NCI-H146 treated with DMSO at 0.1 percent for 48 hours (cell line): ENCODE results near the gene LACRT.

Experiments
- DNase-seq: peaks from one replicate; lab custom pipeline; 2025; ENCODE audit not compliant: unreplicated experiment; lab: John Stamatoyannopoulos, UW

LACRT gene

DNA sequence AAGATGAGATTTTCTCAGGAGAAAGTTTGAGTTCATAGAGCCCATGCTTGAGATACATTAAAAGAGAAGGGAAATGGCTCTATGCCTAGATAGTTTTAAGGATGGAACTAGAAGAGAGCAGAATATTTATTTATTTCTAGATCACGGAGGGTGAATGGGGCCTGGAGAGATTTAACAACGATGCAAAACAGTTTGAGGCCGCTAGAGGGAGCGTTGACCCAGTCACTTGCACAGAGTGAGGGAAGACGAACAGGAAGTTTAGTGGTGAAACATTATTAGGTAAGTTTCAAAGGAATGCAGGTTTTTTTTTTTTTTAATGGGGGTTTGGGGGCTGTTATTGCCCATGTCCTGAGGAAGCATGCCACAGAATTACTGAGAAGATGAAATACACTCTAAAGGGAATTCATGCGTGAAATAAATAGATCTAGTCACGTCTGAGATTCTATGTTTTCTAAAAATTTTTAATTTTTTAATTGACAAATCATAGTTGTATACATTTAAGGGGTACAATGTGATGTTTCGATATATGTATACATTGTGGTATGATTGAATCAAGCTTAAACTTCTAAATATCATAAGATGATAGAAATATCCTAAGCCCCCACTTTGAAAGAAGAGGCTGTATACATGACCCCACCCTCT, 31.4 kb downstream of the LACRT start:
- peak; percentile 13 for DNase-seq

DNA sequence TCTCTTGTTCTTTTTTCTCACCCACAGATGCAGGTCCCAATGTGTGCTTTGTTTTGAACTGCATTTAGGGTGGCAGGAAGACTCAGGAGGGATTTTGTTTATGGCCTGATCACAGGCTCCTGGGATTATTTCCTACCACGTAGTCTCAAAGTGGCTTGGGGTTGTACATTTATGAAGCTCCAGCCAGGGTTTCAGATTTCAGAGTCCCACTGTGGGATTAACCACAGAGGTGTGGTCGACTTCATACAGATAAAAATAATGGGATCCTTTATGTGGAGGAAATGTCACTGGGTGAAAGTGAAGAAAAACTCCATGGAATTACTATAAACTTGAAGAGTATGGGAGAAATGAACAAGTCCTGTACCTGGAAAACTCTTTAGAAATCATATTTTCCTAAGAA, 32.0 kb downstream of the LACRT start:
- DNase-seq: no peak

DNA sequence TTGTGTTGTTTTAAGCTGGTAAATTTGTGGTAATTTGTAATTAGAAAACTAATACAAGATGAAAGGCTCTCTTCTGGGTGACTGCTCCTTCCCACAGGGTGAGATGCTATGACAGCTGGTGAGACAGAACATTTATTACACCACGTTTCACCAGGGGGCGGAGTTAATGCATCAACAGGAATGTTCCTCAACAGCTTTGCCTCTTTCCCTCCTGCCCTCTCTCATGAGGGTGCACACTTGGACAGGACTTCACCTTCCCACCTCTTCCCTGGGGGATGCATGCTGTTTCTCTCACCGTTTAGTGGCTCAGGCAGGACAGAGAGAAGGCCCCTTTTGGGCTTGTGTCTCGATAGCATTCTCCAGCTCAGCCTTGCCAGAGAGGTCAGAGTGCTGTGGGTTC, 32.9 kb downstream of the LACRT start:
- DNase-seq: no peak

DNA sequence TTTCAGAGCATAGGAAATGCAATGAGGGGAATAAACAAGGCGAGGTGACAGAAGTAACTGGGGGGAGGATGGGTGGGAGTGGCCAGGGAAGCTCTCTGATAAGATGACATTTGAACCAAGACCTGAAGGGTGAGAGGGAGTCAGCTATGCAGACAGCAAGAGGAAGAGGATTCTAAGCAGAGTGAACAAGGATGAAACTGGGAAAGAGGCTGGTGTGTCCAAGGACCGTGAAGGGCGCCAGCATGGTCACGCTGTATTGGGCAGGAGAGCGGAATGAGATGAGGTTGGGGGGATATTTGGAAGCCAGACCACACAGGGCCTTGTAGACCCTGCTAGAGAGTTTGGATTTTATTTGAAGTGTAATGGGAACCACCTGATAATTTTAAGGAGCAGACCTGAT, 35.7 kb downstream of the LACRT start:
- DNase-seq: no peak

DNA sequence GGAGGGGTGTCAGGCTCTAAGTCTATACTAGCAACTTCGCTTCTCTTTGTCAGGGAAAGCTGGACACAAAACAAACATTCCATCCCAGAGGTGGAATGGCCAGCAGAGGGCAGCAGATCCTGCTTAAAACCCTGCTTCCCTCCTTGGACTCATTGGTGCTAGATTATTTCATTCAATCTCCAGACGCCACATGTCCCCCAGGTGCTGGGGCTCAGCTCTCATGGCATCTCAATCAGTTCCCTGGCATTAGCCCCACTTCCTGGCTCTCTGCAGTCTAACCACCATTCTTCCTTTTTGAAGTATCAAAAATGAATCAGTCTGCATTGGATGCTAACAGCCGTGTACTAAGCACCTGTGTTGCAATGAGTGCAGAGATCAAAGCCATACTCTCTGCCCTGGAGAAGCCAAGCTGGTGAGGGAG, 38.2 kb downstream of the LACRT start:
- DNase-seq: peak; percentile 12

DNA sequence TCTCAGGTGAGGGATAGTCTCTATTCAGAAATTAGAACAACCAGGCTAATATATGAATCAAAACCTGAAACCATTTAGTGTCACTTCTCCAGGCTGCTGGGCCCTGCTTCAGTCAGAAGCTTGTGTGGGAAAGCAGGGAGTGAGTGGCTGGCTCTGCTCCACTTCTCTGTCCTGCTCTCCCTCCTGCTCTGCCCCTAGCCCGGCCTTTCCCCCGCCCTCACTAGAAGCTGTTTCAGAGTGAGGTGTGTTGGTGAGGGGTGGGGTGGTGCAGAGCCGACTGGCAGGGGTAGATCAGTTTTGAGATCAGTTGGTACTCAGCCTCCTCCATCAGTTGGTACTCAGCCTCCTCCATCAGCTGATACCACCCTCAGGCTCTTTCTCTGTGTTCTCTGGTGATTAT, 39.2 kb downstream of the LACRT start:
- no peak for DNase-seq

DNA sequence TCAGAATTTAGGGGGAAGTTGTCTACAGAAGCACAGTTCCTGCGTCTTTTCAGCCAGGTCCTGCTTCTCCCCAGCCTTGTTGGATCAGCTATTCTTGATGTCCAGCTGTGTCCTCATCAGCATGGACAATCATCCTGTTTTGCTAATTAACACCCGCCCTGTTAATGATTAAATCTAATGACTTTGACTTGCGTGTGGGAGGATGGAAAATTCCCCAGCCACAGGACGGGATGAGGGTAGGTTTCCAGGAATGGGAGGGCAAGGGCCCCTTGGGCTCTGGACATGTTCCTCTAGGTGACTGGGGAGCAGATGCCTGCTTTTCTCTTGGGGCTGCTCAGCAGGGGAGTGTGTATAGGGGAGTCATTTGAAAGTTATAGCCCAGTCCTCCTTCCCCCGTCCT, 41.0 kb downstream of the LACRT start:
- DNase-seq: no peak

DNA sequence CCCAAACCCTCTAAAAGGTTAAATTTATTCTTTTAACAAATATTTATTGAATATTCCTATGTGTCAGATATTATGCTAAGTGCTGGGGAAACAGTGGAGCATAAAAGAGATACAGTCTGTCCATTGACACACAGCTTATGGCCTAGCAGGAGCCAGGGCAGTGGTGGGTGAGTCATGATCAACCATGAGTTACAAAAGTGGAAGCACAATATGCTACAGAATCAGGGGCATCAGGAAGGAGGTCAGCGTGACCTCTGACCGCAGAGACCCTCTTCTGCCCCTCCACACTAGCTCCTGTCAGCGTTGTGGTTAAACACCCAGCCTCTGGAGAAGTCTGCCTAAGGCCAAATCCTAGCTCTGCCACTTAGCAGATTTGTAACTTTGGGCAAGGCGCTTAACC, 41.6 kb downstream of the LACRT start:
- no peak for DNase-seq

DNA sequence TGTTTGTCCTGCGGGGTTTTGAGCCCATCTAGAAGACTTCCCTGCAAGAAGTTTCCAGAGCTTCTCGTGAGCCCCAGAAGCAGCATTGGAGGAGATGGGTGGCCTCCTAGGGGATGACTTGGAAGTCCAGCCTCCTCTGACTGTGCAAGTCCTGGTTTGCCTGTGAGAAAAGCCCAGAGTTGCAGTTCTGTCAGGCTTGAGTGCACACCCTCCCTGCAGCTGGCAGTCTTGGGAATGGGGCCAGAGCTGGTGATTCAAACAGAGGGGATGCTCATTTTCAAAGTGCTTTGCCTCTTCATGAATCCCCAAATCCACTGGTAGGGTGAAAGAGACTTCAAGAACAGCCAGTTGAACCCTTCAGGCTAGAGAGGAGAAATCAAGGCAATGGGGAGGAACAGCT, 42.4 kb downstream of the LACRT start:
- DNase-seq: no peak

DNA sequence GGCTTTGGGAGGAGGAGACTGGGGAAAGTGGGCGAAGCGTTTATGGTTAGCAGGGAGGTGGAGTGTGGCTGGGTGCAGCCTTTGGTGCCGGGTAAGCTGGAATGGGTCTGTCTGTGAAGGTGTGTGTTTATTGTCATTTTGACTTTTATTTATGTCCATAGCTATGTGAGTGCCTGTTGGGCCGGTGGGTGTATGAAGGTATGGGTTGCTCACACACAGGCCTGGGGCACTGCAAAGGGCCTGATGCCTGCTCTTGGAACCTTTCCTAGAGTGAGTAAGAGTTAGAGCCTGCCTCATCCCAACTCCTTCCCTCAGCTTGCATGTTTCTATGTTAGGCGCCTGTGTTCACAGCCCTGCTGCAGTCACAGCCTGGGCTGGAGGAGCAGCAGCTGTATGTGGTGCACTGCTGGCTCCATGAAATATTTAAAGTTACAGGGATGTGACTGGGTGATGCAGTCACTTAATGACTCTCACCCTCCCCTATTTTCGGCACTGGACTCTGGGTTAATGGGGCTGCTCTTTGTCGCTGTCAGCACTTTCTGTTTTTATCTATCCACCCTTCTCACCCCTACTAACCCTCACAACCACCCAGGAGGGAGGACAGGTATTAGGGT, 43.6 kb downstream of the LACRT start:
- no peak for DNase-seq

DNA sequence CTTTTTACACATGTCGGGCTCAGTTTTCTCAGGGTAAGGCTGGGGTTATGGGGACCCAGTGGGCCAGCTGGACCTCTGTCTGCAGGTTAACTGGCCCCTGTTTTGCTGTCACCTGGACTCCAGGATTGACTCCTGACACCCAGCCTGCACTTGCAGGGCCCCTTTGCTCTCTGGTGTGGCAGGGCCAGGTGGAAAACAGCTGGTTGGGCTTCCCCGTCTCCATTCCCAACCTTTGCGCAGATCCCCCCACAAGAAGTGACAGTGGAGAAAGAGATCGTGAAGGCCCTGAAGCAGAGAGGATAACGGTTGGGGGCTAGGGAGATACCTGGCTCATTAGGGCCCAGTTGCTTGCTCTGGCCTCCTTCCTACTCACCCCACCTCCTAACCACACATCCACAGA, 44.7 kb downstream of the LACRT start:
- DNase-seq: no peak

DNA sequence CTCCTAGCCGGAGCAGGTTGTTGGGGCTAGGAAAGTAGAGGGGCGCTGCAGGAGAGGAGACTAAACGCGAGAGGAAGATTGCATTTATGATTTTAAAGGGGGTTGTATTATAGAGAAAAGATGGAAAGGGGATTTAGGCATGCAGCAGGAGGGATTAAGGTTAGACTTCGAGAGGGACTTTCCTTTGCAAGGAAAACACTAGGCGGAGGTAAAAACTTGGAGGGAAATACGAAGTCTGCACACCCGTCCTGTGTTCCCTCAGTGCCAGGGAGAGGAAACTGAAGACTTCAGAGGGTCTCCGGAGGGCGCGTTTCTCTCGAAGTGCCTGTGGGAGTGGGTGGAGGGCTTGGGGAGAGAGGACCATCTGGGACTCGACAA, 45.8 kb downstream of the LACRT start:
- DNase-seq: no peak

DNA sequence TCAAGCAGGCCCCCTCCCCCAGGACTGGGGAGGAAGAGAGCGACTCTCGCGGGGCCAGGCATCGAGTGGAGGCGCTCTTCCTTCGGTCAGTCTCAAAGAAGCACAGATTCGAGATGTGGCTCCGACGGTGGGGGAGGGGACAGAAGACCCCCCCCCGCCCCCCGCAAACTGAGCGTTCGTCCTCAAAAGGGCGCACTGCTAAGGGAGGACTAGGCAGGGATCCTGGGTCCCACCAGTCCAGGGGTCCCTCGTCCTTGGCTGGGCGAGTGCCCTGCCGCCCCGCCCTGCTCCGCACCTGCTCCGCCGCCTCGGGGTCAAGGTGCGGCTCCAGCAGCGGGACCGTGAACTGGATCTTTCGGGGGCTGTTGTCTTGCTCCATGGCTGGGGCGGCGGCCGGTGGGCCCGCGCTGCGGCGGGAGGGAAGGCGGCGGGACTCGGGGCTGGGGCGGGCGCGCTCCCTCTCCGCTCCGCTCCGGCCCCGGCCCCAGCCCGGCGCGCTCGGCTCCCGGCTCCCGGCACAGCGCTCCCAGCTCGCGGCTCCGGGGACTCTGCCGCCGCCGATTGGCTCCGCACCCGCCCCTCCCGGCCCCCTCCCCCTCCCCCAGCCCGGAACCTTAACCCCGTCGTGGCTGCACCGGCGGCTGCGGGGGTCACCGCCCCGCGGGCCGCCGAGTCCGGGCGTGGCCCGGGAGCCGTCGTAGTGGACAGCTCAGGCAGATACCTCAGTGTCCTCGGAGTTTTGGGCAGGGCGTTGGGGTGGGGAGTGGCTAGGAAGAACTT, 46.4 kb downstream of the LACRT start, which contains the start of gene PPP1R1A:
PPP1R1A (minus strand) TSS at position 550 of the 780 bp plus-strand sequence; CDS start at position 379, 171 bp downstream.
- no peak for DNase-seq

DNA sequence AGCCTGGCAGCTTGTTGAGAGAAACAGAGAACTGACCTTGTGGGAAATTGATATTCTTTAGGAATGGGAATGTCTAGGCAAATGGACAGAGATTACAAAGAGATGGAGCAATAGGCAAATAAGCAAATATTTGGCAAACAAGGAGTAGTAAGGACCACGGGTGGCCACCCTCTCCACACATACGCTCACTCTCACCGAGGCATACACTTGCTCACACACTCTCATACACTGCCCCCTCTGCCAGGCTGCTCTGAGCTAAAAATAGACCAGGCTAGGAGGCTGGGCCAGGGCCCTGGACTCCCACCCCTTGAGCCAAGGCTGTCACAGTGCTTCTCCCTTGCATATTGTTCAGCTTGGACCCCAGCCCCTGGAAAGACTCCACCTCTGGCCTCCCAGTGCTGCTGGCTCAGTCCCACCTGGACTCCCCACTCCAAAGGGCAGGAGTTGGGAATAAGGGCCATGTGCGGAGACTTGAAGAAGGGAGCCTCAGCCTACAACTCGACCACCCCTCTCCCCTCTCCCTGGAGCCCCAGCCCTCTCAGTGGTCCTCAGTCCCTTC, 47.3 kb downstream of the LACRT start:
- no peak for DNase-seq

DNA sequence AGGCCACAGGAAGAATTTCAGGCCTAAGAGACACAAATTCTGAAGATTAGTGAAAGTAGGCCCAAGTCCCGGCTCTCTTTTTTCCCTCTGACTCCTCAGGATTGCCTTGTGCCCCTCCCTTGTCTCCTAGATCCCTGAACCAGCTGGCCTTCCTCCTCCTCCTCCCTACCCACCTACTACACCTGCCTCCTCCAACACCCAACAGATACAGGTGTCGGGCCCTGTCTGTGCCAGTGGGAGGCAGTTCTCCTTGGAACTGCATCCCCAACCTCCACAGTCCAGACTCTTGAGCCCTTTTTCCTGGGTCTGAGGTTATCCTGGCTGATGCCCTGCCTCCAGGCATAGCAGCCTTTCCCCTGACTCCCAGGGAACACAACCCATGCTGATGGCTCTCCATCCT, 48.1 kb downstream of the LACRT start:
- no peak for DNase-seq

DNA sequence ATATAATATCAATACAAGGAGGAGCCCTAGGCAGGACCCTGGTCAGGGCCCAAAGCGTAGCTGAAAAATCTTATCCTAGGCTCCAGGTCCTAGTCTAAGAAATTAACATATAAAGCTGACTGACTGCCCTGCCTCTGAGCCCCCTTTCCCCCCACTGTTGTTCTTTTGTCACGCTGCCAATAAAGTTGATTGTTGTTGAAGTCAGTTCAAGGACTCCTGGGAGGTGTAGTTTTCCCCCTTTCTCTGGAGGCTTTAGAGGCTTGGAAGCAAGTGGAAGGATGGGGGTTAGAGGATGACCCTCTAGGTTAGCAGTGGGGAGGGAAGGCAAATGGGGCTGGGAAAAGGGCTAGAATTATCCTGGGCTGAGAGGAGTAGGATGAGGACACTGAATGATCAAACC, 49.5 kb downstream of the LACRT start:
- DNase-seq: no peak

DNA sequence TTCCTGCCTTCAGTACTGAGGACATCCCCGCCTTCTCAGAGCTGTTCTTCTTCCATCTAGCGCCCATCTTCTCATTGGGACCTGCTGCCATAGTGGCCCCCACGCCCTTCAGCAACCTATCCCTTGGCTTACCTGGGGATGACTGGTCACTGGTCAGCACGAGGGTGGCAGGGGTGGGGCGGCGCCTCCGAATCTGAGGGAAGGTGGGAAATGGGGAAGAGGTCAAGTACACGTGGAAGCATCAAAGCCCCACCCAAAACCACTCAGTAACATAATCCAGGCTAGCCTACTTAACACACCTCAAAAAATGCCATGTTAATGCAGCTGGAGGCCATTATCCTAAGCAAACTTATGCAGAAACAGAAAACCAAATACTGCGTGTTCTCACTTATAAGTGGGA, 50.6 kb downstream of the LACRT start:
- no peak for DNase-seq

DNA sequence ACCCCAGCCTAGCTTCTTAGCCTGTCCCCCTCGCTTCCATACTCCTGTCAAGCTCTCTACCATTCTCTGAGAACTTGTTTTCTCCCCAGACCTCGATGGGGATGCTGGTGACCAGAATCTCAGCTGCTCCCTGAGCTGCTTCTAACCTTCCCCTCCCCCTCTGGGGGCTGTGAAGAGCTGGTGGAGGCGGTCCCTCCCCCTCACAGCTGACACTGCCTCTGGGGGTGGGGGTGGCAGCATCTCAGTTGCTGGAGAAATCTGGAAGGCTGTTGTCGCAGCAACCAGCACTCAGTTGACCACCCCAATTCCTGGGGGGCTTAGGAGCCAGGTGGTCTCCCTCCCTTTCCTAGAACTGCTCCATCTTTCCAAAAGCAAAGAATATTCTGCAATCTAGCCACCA, 51.0 kb downstream of the LACRT start:
- DNase-seq: no peak

DNA sequence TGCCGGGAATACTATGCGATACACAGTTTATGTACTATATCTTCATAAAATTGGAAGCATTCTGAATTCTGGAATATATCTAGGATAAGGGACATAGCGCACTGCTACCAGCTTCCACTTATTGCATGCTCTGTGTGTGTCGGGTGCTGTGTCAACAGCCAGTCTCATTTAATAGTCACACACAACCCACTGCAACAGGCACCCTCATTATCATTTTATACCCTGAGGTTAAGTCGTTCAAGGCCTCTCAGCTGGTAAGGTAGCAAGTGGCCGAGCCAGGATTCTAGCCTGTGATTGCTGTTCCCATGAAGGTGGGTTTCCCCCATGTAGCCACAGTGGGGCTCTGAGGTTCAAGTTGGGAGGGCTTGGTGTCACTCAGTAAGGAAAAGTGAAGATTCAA, 53.3 kb downstream of the LACRT start:
- no peak for DNase-seq
